Measurements from ENCODE around the gene RAMP1.
"Not testable (repeated sequence)": the region's sequence is repeated elsewhere in the genome, so short reads cannot be mapped to it uniquely, and the experiment has no call there.

RAMP1 gene

GRCh38 chr2:237917696-237918374 is 58.4 kb downstream of the RAMP1 start:
- no peak for DNase-seq (ENCODE audit: low read depth)

GRCh38 chr2:237919593-237919992 is 60.2 kb downstream of the RAMP1 start:
- no peak for DNase-seq (ENCODE audit: low read depth)

GRCh38 chr2:237920673-237921072 is 61.2 kb downstream of the RAMP1 start:
- no peak for DNase-seq (ENCODE audit: low read depth)

- DNase-seq (ENCODE audit: low read depth), result no peak
Observed at GRCh38 chr2:237921967-237922492, 62.6 kb downstream of the RAMP1 start.

- DNase-seq (ENCODE audit: low read depth), result no peak
Observed at GRCh38 chr2:237922641-237923361, 63.4 kb downstream of the RAMP1 start.

DNA sequence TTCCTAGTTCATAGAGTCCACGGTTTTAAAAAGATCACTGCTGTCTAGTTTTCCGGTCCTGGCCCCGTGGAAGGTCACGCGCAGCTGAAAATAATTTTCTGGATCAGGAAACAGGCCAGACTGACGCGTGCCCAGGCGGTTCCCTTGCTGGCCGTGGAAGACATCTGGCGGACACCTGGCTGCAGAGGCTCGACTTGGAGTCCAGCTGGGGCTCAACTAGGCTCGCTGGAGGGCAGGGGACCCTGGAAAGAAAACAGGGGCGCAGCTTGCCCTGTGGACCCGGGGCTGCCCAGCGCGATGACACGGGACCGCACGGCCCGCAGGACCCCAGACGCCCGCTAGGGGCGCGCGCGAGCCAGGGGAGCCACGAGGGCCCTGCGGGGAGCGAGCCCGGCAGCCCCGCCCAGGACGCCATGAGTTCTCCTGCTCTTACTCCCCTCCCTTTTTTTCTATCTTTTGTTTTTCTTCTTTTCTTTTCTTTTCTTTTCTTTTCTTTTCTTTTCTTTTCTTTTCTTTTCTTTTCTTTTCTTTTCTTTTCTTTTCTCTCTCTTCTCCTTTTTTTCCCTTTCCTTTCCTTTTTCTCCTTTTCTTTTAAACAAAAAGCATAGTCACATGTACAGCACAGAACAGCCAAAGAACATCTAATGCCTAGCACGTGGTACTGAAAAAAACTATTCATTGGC is 64.2 kb downstream of the RAMP1 start:
- DNase-seq (ENCODE audit: low read depth), result peak; percentile 58

DNA sequence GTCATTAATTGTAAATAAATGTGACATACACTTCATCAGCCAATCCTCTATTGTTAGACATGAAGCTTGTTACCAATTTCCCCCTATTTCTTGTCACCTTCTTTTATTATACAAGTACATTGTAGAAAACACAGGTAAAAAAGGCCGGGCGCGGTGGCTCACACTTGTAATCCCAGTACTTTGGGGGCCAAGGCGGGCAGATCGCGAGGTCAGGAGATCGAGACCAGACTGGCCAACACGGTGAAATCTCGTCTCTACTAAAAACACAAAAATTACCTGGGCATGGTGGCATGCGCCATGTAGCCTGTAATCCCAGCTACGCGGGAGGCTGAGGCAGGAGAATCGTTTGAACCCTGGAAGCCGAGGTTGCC is 64.7 kb downstream of the RAMP1 start:
- no peak for DNase-seq (ENCODE audit: low read depth)

DNA sequence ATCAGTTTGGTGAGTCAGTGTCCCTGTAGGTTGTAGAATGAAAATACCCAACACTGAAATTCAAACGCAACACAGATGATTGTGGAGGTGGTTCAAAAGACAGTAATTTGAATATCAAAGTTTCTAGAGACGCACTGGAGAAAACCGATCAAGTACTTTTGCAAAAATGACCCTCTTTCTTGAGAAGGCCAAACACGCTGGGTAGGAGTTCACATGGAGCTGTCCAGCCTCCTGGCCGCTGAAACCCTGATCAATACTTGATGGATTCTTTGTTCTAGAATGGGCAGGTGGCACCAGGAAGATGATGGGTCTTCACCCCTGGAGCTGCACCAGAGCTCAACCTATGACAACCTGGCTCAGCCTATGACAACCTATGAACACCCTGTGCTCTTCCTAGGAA is 67.7 kb downstream of the RAMP1 start:
- no peak for DNase-seq (ENCODE audit: low read depth)

GRCh38 chr2:237927986-237928385 is 68.6 kb downstream of the RAMP1 start:
- DNase-seq (ENCODE audit: low read depth), result no peak

- no peak for DNase-seq (ENCODE audit: low read depth)
Observed at GRCh38 chr2:237929979-237930378, 70.6 kb downstream of the RAMP1 start.

GRCh38 chr2:237931205-237931721 is 71.8 kb downstream of the RAMP1 start:
- no peak for DNase-seq (ENCODE audit: low read depth)

DNA sequence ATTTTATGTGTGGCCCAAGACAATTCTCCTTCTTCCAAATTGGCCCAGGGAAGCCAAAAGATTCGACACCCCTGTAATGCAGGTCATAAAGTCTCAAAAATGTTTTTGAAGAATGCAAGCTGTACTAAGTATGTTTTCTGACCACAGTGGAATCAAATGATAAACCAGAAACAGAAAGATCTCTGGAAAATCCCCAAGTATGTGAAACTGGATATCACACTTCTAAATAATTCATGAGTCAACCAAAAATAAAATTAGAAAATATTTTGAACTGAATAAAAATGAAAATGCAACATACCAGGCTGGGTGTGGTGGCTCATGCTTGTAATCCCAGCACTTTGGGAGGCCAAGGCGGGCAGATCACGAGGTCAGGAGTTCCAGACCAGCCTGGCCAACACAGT is 73.3 kb downstream of the RAMP1 start:
- DNase-seq (ENCODE audit: low read depth), result no peak

- DNase-seq (ENCODE audit: low read depth), result no peak
Observed at GRCh38 chr2:237934186-237934585, 74.8 kb downstream of the RAMP1 start.

DNA sequence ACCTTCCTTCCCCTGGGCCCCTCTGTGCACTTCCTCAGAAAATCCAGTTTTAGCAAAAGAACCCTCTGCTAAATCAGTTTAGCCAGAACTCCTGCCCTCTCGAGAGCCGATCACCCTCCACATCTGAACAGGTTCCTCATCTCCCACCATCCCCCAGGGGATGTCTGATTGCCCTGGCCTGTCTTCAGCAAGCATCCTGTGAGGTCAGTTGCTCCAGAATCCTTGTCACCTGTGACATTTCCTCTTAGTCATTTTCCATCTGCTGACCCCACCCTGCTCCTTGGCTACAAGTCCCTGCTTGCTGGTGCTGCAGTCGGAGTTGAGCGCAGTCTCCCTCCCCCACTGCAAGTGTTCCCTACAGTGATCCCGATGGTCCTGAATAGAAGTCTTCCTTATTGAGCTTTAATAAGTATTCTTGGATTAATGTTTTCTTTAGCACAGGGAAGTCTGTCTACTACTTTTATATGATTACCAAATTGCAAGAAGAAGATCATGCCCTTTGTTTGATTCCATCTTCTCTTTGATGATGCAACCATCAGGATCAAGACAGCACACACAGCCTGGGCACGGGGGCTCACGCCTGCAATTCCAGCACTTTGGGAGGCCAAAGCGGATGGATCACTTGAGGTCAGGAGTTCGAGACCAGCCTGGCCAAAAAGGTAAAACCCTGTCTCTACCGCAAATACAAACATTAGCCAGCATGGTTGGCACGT is 76.5 kb downstream of the RAMP1 start:
- DNase-seq (ENCODE audit: low read depth), result no peak

DNA sequence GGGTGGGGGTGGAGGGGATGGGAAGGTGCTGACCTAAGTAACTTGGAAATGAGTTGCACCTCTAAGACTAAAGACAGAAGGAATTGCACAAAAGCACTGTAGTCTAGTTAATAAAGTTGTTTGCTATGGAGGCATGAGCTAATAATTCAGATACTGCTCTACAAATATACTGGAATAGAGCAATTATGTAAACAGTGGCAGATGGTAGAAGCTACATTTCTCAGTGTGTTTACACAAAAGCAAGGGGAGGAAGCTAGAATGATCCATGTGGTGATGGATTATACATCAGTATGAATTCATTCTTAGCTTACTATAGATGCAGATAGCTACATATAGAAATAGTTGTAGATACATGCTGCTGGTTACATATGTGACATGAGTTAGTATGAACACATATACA is 79.8 kb downstream of the RAMP1 start:
- no peak for DNase-seq (ENCODE audit: low read depth)

GRCh38 chr2:237940828-237941227 is 81.4 kb downstream of the RAMP1 start:
- no peak for DNase-seq (ENCODE audit: low read depth)

DNA sequence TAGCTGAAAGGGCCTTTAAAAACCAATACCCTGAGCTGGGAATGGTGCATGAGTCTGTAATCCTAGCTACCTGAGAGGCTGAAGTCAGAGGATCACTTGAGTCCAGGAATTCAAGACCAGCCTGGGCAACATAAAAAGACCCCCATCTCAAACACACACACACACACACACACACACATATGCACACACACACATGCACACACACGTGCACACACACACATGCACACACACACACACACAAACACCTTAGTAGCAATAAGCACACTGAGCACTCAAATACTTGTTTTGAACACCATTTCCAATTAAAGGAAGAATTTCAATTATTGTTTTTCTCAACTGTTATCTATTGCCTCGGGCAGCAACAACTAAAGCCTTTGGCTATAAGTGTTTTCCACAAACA is 81.8 kb downstream of the RAMP1 start:
- no peak for DNase-seq (ENCODE audit: low read depth)

GRCh38 chr2:237942513-237942899 is 83.1 kb downstream of the RAMP1 start:
- no peak for DNase-seq (ENCODE audit: low read depth)

DNA sequence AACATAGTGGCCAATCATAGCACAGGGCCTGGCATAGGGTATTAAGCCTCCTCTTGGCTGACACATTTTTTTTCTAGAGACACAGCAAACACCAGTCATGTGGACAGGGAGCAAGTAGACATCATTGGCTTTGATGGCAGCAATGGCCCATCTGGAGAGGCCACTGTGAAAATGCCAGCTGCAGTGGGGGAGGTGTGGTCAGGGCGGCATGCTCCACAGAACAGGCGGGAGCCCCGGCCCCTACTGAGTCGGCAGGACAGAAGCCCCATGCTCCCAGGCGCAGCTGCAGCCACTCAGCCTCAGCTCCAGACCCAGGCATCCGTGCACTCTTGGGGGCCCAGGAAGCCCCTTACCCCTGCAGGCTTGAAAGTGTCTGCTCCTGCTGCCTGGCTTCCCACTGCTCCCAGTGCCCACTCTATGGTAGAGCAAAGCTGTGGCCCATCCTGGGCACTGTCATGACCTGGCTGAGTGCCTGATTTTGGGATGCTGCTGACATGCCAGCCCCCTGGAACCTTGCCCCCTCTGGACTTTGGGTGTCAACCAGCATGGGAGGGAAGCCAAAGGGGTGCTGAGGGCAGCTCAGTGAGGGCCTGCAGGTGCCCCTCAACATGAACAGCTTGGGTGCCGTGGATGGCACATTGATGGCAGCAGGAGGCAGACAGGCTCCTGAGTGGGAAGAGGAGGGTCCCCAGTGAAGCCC is 84.1 kb downstream of the RAMP1 start:
- DNase-seq (ENCODE audit: low read depth), result no peak

DNA sequence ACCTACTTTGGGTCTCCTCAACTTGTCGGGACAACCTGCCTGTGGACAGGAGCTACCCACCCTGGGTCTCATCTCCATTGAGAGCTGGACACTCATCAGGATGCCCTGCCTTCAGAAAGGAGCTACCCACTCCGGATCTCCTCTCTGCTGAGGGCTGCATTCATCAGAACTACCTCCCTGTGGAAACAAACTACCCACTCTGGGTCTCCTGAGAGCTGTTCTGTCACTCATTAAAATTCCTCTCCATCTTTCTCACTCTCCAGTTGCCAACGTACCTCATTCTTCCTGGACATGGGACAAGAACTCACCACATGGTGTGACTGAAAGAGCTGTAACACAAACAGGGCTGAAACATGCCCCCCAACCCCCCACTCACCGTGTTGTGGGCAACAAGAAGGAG is 84.9 kb downstream of the RAMP1 start:
- no peak for DNase-seq (ENCODE audit: low read depth)

- no peak for DNase-seq (ENCODE audit: low read depth)
Observed at GRCh38 chr2:237946423-237946822, 87.0 kb downstream of the RAMP1 start.

- not testable (repeated sequence) for DNase-seq (ENCODE audit: low read depth)
Observed at GRCh38 chr2:237951354-237951753, 91.9 kb downstream of the RAMP1 start.
